Pancreas (tissue), 10 donors: ENCODE measurements around the gene SCAF8. TPM values are rescaled to one million over a fixed set of nuclear protein-coding genes. Genes with fewer than 3 reads are reported as not detected.

Experiments
- ATAC-seq, 4 donors: fragments of 200-7000 bp; cut with Tn5 transposase; one replicate each; pipeline versions ENCODE4 v1.8.0 to v1.9.1; 2020; ENCODE audit warnings: mild to moderate bottlenecking in 4 of 4, moderate library complexity in 4 of 4
- DNase-seq, 6 donors: peaks; one replicate each; pipeline ENCODE4 v3.0.0-alpha.2; 2020
- FAIRE-seq: peaks from 2 replicates; lab custom pipeline; 2012; peaks lifted over from hg19 to GRCh38; lab: Jason Lieb, UNC
- H3K27ac ChIP-seq, 4 donors: fragments of 200-600 bp; sonication (generic); 1 replicate in 3 of 4; 2 replicates in 1 of 4; pipeline versions ENCODE4 v1.5.0 to v1.8.0; 2020
- H3K27me3 ChIP-seq, 4 donors: fragments of 200-600 bp; one replicate each; pipeline ENCODE4 v1.8.0; 2021
- H3K36me3 ChIP-seq, 3 donors: fragments of 200-600 bp; sonication (generic) in 1 of 3; one replicate each; pipeline versions ENCODE4 v1.5.0 to v1.8.0; 2020 to 2021
- H3K4me1 ChIP-seq, 3 donors: fragments of 200-600 bp; one replicate each; pipeline ENCODE4 v1.8.0; 2021
- H3K4me3 ChIP-seq, 4 donors: fragments of 200-600 bp; sonication (generic) in 2 of 4; one replicate each; pipeline versions ENCODE4 v1.5.0 to v1.8.0; 2020 to 2021
- H3K9me3 ChIP-seq, 4 donors: fragments of 200-600 bp; one replicate each; pipeline ENCODE4 v1.8.0; 2021
- CTCF ChIP-seq, 4 donors: fragments of 200-600 bp; sonication (generic) in 3 of 4; IDR thresholded peaks; one replicate each; pipeline versions ENCODE4 v1.5.0 to v1.8.0; 2021; ENCODE audit warnings: antibody characterized with exemption in 4 of 4
- WGBS, 2 donors: extraction: QIAGEN DNeasy Blood & Tissue Kit; methylation state at CpG; one replicate each; pipeline ENCODE4 v1.1.7; 2013; 5-methylcytosine and 5-hydroxymethylcytosine counted together
- intact Hi-C, 3 donors: fragments of 100-400 bp; cut with DNase I; formaldehyde crosslinking; loops; one replicate each; pipeline versions ENCODE4 v1.11.1 to v1.14.2; 2022
- polyA plus RNA-seq, 2 donors: library from polyadenylated mRNA; stranded (reverse); fragments of 200-250 nt; gene quantifications; one replicate each; pipeline ENCODE4 v1.2.3, GENCODE V29; 2013
- total RNA-seq, 6 donors: library from RNA; stranded (reverse); fragmentation: NEBNext Ultra II Directional in 4 of 6; extraction: Animal tissue kit (Norgen Biotek cat#: 25700) in 4 of 6; gene quantifications; one replicate each; pipeline versions ENCODE4 v1.2.1 to v1.2.4, GENCODE V29; 2021 to 2023
- donor health status: healthy with polysubstance abuse.
- donor health status: DM: no; HTN: no; CAD: no; lungs with moderate emphysema.
- donor health status: DM: no; HTN: no; CAD: no.
- donor health status: control.
- donor health status: control.
- donor health status: Bipolar disorder and iron deficiency.
- donor health status: DM: yes; HTN: yes; CAD: no.
- donor health status: DM: no; HTN: no; CAD: no.
- donor health status: DM: no; HTN: no; CAD: no.
- donor health status: DM: yes; HTN: yes; CAD: no.

The SCAF8 gene
- total and polyA plus RNA-seq, 8 donors: 8.3 to 25.4 (median 16.2) TPM

- Histone ChIP-seq H3K27ac (no peak overlapping the region), H3K4me3 (no peak overlapping the region), H3K9me3 (no peaks in the 10 kb centered on the region), H3K27me3 (no peaks in the 10 kb centered on the region), H3K4me1 (peaks cover 0 to 9% (median 6%) of the 10 kb centered on the region in 3 donors), H3K36me3 (peaks cover 0 to 6% (median 0%) of the 10 kb centered on the region in 3 donors)
- TF ChIP-seq CTCF (IDR thresholded peaks at IDR 0.05): no peak
- ATAC-seq (no peak), FAIRE-seq (no peak), DNase-seq (no peak)
- intact Hi-C loops: no loop called here
- WGBS, 2 donors: 82 to 88% methylated on average over 2 of the region's 2 CpGs
Measured at GRCh38 chr6:154785075-154785474, 51.9 kb downstream of the SCAF8 start.

- no peak overlapping the region for H3K27ac ChIP-seq
- peaks cover 0 to 9% (median 6%) of the 10 kb centered on the region in 3 donors for H3K4me1 ChIP-seq
- H3K27me3 ChIP-seq: no peaks in the 10 kb centered on the region
- no peak overlapping the region for H3K4me3 ChIP-seq
- DNase-seq (no peak), ATAC-seq (no peak), FAIRE-seq (no peak)
- intact Hi-C loops: no loop called here
- H3K36me3 ChIP-seq: peaks cover 0 to 6% (median 0%) of the 10 kb centered on the region in 3 donors
- no peaks in the 10 kb centered on the region for H3K9me3 ChIP-seq
- 93 to 94% methylated on average over 9 of the region's 9 CpGs for WGBS, 2 donors
- TF ChIP-seq CTCF (IDR thresholded peaks at IDR 0.05): no peak
Measured at GRCh38 chr6:154786144-154786868, 53.1 kb downstream of the SCAF8 start.

GRCh38 chr6:154791556-154792317 lies 58.5 kb downstream of the SCAF8 start:
- ATAC-seq (no peak), FAIRE-seq (no peak), DNase-seq (no peak)
- peaks cover 0 to 6% (median 5%) of the 10 kb centered on the region in 3 donors for H3K4me1 ChIP-seq
- H3K36me3 ChIP-seq: peaks cover 0 to 6% (median 0%) of the 10 kb centered on the region in 3 donors
- WGBS, 2 donors: 70 to 80% methylated on average over 5 of the region's 5 CpGs
- no peaks in the 10 kb centered on the region for H3K9me3 ChIP-seq
- no peak for TF ChIP-seq CTCF (IDR thresholded peaks at IDR 0.05)
- H3K27me3 ChIP-seq: no peaks in the 10 kb centered on the region
- no peak overlapping the region for H3K27ac ChIP-seq
- no peak overlapping the region for H3K4me3 ChIP-seq
- intact Hi-C loops: no loop called here

GRCh38 chr6:154792325-154792724 lies 59.1 kb downstream of the SCAF8 start:
- DNase-seq (no peak), FAIRE-seq (no peak), ATAC-seq (no peak)
- Histone ChIP-seq H3K4me1 (peaks cover 0 to 6% (median 5%) of the 10 kb centered on the region in 3 donors), H3K36me3 (peaks cover 0 to 6% (median 0%) of the 10 kb centered on the region in 3 donors), H3K27me3 (no peaks in the 10 kb centered on the region), H3K27ac (no peak overlapping the region), H3K4me3 (no peak overlapping the region), H3K9me3 (no peaks in the 10 kb centered on the region)
- WGBS, 2 donors: 73 to 75% methylated on average over 4 of the region's 4 CpGs
- no peak for TF ChIP-seq CTCF (IDR thresholded peaks at IDR 0.05)
- intact Hi-C loops: no loop called here
